SK-N-MC (cell line): ENCODE results near the gene FAN1.
"Not testable (repeated sequence)": the region's sequence is repeated elsewhere in the genome, so short reads cannot be mapped to it uniquely, and the experiment has no call there.

ENCODE experiments used
- DNase-seq: peaks from one replicate; pipeline ENCODE4 v3.0.0-alpha.2; 2011; ENCODE audit warnings: low read depth, low spot score
- H3K27ac ChIP-seq: fragments of 200-600 bp; sonication (generic); 2 replicates; pipeline ENCODE4 v1.5.1; 2016; ENCODE audit warnings: mixed run types
- H3K36me3 ChIP-seq: fragments of 200-600 bp; sonication (generic); 2 replicates; pipeline ENCODE4 v1.6.1; 2017; ENCODE audit warnings: antibody characterized with exemption, low read length, mixed read lengths; ENCODE audit not compliant: insufficient read depth
- H3K4me3 ChIP-seq: fragments of 200-600 bp; sonication (generic); 2 replicates; pipeline ENCODE4 v1.5.1; 2016
- H3K9ac ChIP-seq: fragments of 200-600 bp; sonication (generic); 2 replicates; pipeline ENCODE4 v1.8.0; 2017; ENCODE audit warnings: mixed run types, mixed read lengths; ENCODE audit not compliant: insufficient read length
- H3K9me3 ChIP-seq: fragments of 200-600 bp; sonication (generic); 2 replicates; pipeline ENCODE4 v1.6.1; 2017; ENCODE audit warnings: low read depth, mild to moderate bottlenecking, antibody characterized with exemption, low read length, moderate library complexity, mixed read lengths
- EZH2 ChIP-seq: fragments of 200-600 bp; sonication (generic); IDR thresholded peaks from one replicate; pipeline ENCODE4 v1.6.1; 2017; ENCODE audit warnings: antibody characterized with exemption
- FOXP2 ChIP-seq: optimal IDR thresholded peaks from 2 replicates; pipeline ENCODE3; 2011; ENCODE audit warnings: mild to moderate bottlenecking, moderate library complexity; ENCODE audit not compliant: insufficient read depth; ENCODE audit errors: extremely low read length, control extremely low read depth
- POLR2AphosphoS5 ChIP-seq: IDR thresholded peaks from 2 replicates; pipeline ENCODE4 v1.6.1; 2012; ENCODE audit warnings: mild to moderate bottlenecking, low read depth, low read length, borderline replicate concordance

The FAN1 gene

GRCh38 chr15:30903497-30904187 is at the start of gene FAN1:
Gene FAN1, plus strand, starts transcription at chr15:30903915. Its CDS starts 749 bp downstream, at chr15:30904664.
- no peak for TF ChIP-seq FOXP2
- TF ChIP-seq POLR2AphosphoS5 = peak; percentile 82

GRCh38 chr15:30859091-30859874 is 44.4 kb upstream of the FAN1 start:
- Histone ChIP-seq H3K9ac (no peak overlapping the region), H3K36me3 (no peaks in the 10 kb centered on the region), H3K27ac (no peak overlapping the region), H3K9me3 (no peaks in the 10 kb centered on the region), H3K4me3 (no peak overlapping the region)
- no peak for DNase-seq
- TF ChIP-seq EZH2 = no peak
- no peak for TF ChIP-seq FOXP2
- TF ChIP-seq POLR2AphosphoS5 = no peak

More at GRCh38 chr15:30903497-30904187, at the start of gene FAN1:
- H3K36me3 ChIP-seq = peaks cover 18% of the 10 kb centered on the region
- H3K4me3 ChIP-seq = peak within 1 kb of the TSS; percentile 94
- H3K9ac ChIP-seq = peak within 1 kb of the TSS; percentile 92
- peak; percentile 58 for DNase-seq
- no peaks in the 10 kb centered on the region for H3K9me3 ChIP-seq
- peak within 1 kb of the TSS; percentile 88 for H3K27ac ChIP-seq

- Histone ChIP-seq H3K36me3 (no peaks in the 10 kb centered on the region), H3K9me3 (no peaks in the 10 kb centered on the region), H3K9ac (no peak overlapping the region), H3K4me3 (no peak overlapping the region), H3K27ac (no peak overlapping the region)
- DNase-seq = no peak
- TF ChIP-seq EZH2 (no peak), FOXP2 (no peak), POLR2AphosphoS5 (no peak)
Measured at GRCh38 chr15:30865257-30865656, 38.5 kb upstream of the FAN1 start.

DNA sequence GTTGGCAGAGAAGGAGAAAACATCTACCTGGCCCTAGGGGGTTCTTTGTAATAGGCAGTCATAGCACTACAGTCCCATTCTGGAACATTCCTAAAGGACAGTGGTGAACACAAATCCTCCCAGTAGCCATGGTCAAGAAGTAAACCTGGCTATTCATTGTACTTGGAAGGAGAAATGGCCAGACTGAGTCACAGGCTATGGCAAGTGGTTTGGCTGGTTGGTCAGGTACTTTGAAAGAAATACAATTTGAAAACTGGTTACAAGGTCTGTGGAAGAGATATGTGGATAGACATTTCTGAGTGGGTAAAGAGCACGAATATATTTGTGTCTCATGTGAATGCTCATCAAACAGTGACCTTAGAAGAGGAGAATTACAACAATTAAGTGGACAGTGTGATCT is 33.0 kb upstream of the FAN1 start:
- Histone ChIP-seq H3K9ac (no peak overlapping the region), H3K4me3 (no peak overlapping the region), H3K27ac (no peak overlapping the region), H3K9me3 (no peaks in the 10 kb centered on the region), H3K36me3 (no peaks in the 10 kb centered on the region)
- no peak for TF ChIP-seq EZH2
- no peak for TF ChIP-seq POLR2AphosphoS5
- no peak for TF ChIP-seq FOXP2
- no peak for DNase-seq

DNA sequence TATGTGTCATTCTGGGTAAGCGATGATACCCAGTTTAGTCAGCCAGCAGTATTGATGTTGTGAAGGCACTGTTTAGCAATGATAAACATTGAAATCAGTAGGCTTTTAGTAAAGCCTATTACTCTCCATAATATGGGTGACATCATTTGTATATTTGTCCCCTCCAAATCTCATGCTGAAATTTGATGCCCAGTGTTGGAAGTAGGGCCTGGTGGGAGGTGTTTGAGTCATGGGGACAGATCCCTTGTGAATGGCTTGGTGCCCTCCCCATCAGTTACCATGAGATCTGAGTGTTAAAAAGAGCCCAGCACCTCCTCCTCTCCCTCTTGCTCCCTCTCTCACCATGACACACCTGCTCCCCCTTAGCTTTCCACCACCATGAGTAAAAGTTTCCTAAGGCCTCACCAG is 31.4 kb upstream of the FAN1 start:
- Histone ChIP-seq H3K27ac (no peak overlapping the region), H3K36me3 (no peaks in the 10 kb centered on the region), H3K9ac (no peak overlapping the region), H3K4me3 (no peak overlapping the region), H3K9me3 (no peaks in the 10 kb centered on the region)
- TF ChIP-seq FOXP2 (no peak), POLR2AphosphoS5 (no peak), EZH2 (no peak)
- no peak for DNase-seq

GRCh38 chr15:30877070-30877469 is 26.6 kb upstream of the FAN1 start:
- H3K9ac ChIP-seq = no peak overlapping the region
- H3K9me3 ChIP-seq = no peaks in the 10 kb centered on the region
- no peak for TF ChIP-seq EZH2
- TF ChIP-seq FOXP2 = no peak
- TF ChIP-seq POLR2AphosphoS5 = no peak
- no peaks in the 10 kb centered on the region for H3K36me3 ChIP-seq
- H3K4me3 ChIP-seq = no peak overlapping the region
- H3K27ac ChIP-seq = no peak overlapping the region
- no peak for DNase-seq

- Histone ChIP-seq H3K36me3 (no peaks in the 10 kb centered on the region), H3K9ac (no peak overlapping the region), H3K27ac (no peak overlapping the region), H3K9me3 (no peaks in the 10 kb centered on the region), H3K4me3 (no peak overlapping the region)
- DNase-seq = no peak
- TF ChIP-seq FOXP2 (no peak), EZH2 (no peak), POLR2AphosphoS5 (no peak)
Measured at GRCh38 chr15:30878515-30878914, 25.2 kb upstream of the FAN1 start.

- H3K4me3 ChIP-seq = no peak overlapping the region
- H3K27ac ChIP-seq = no peak overlapping the region
- TF ChIP-seq EZH2 (no peak), POLR2AphosphoS5 (no peak), FOXP2 (no peak)
- DNase-seq = no peak
- no peak overlapping the region for H3K9ac ChIP-seq
- H3K36me3 ChIP-seq = no peaks in the 10 kb centered on the region
- H3K9me3 ChIP-seq = no peaks in the 10 kb centered on the region
Measured at GRCh38 chr15:30882849-30883433, 20.8 kb upstream of the FAN1 start.

GRCh38 chr15:30883666-30884065 is 20.0 kb upstream of the FAN1 start:
- H3K9ac ChIP-seq, H3K4me3 ChIP-seq, H3K27ac ChIP-seq, DNase-seq, H3K9me3 ChIP-seq, H3K36me3 ChIP-seq: not testable (repeated sequence)
